ENCODE results near the gene CDK1.

The CDK1 gene

GRCh38 chr10:60733826-60734225, 44.5 kb upstream of the CDK1 start:
- ChIA-PET CTCF (interaction anchor here (0.6 to 0.9 kb wide), 3 partner anchors 11 to 1085 kb away, joined by 3 to 4 read pairs (median 3); no protein-coding TSS in a partner anchor), POLR2A (interaction anchor here (0.8 kb wide), 1 partner anchor 44 kb away, joined by 5 read pairs; the partner anchor contains the start of gene CDK1)
- DNase-seq (ENCODE audit: extremely low spot score), result no peak
- TF ChIP-seq BHLHE40 (IDR thresholded peaks at IDR 0.05; ENCODE audit: borderline replicate concordance) (no peak), LEF1 (IDR thresholded peaks at IDR 0.05; ENCODE audit: borderline replicate concordance) (no peak), SUZ12 (IDR thresholded peaks at IDR 0.05) (no peak), ZNF384 (IDR thresholded peaks at IDR 0.05) (no peak), PKNOX1 (IDR thresholded peaks at IDR 0.05) (no peak), TARDBP (IDR thresholded peaks at IDR 0.05) (no peak), SP1 (IDR thresholded peaks at IDR 0.05) (no peak), ARNT (IDR thresholded peaks at IDR 0.05) (no peak), CTBP1 (IDR thresholded peaks at IDR 0.05; ENCODE audit: borderline replicate concordance) (no peak)

GRCh38 chr10:60734226-60734625, 44.1 kb upstream of the CDK1 start:
- no peak for TF ChIP-seq ELF4 (IDR thresholded peaks at IDR 0.05)
- no peak for TF ChIP-seq FOXK2 (IDR thresholded peaks at IDR 0.05)
- no peak for TF ChIP-seq CTBP1 (IDR thresholded peaks at IDR 0.05; ENCODE audit: borderline replicate concordance)
- TF ChIP-seq SUZ12 (IDR thresholded peaks at IDR 0.05), result no peak
- no peak for TF ChIP-seq LEF1 (IDR thresholded peaks at IDR 0.05; ENCODE audit: borderline replicate concordance)
- no peak for TF ChIP-seq FOXM1 (IDR thresholded peaks at IDR 0.05; ENCODE audit: borderline replicate concordance)
- TF ChIP-seq NFRKB (IDR thresholded peaks at IDR 0.05), result no peak
- TF ChIP-seq SP1 (IDR thresholded peaks at IDR 0.05), result no peak
- no peak for TF ChIP-seq TARDBP (IDR thresholded peaks at IDR 0.05)
- TF ChIP-seq ZNF384 (IDR thresholded peaks at IDR 0.05), result no peak
- no peak for TF ChIP-seq PKNOX1 (IDR thresholded peaks at IDR 0.05)
- ChIA-PET POLR2A (interaction anchor here (0.8 kb wide), 1 partner anchor 44 kb away, joined by 5 read pairs; the partner anchor contains the start of gene CDK1), CTCF (no interaction called here)
- DNase-seq (ENCODE audit: extremely low spot score), result no peak

- CTCF ChIA-PET, result no interaction called here
- no peak for TF ChIP-seq CTBP1 (IDR thresholded peaks at IDR 0.05; ENCODE audit: borderline replicate concordance)
- no peak for TF ChIP-seq FOXA1 (IDR thresholded peaks at IDR 0.05)
- TF ChIP-seq NFRKB (IDR thresholded peaks at IDR 0.05), result no peak
- no peak for TF ChIP-seq ZNF384 (IDR thresholded peaks at IDR 0.05)
- TF ChIP-seq FOXK2 (IDR thresholded peaks at IDR 0.05), result no peak
- TF ChIP-seq ARNT (IDR thresholded peaks at IDR 0.05), result no peak
- no peak for TF ChIP-seq ELF4 (IDR thresholded peaks at IDR 0.05)
- TF ChIP-seq SP1 (IDR thresholded peaks at IDR 0.05), result no peak
- no peak for TF ChIP-seq BHLHE40 (IDR thresholded peaks at IDR 0.05; ENCODE audit: borderline replicate concordance)
- TF ChIP-seq SUZ12 (IDR thresholded peaks at IDR 0.05), result no peak
- TF ChIP-seq LEF1 (IDR thresholded peaks at IDR 0.05; ENCODE audit: borderline replicate concordance), result no peak
- no peak for TF ChIP-seq FOXM1 (IDR thresholded peaks at IDR 0.05; ENCODE audit: borderline replicate concordance)
- no peak for DNase-seq (ENCODE audit: extremely low spot score)
- POLR2A ChIA-PET, result no interaction called here
Observed at GRCh38 chr10:60735244-60735643, 43.0 kb upstream of the CDK1 start.

- no peak for DNase-seq (ENCODE audit: extremely low spot score)
- no peak for TF ChIP-seq ZNF384 (IDR thresholded peaks at IDR 0.05)
- TF ChIP-seq FOXK2 (IDR thresholded peaks at IDR 0.05), result no peak
- no peak for TF ChIP-seq LEF1 (IDR thresholded peaks at IDR 0.05; ENCODE audit: borderline replicate concordance)
- no peak for TF ChIP-seq NFRKB (IDR thresholded peaks at IDR 0.05)
- TF ChIP-seq PKNOX1 (IDR thresholded peaks at IDR 0.05), result no peak
- no peak for TF ChIP-seq CTBP1 (IDR thresholded peaks at IDR 0.05; ENCODE audit: borderline replicate concordance)
- no peak for TF ChIP-seq TARDBP (IDR thresholded peaks at IDR 0.05)
- TF ChIP-seq FOXM1 (IDR thresholded peaks at IDR 0.05; ENCODE audit: borderline replicate concordance), result no peak
- no peak for TF ChIP-seq L3MBTL2 (conservative IDR thresholded peaks at IDR 0.05)
- no peak for TF ChIP-seq ELF4 (IDR thresholded peaks at IDR 0.05)
- TF ChIP-seq FOXA1 (IDR thresholded peaks at IDR 0.05), result no peak
- TF ChIP-seq HDGF (IDR thresholded peaks at IDR 0.05; ENCODE audit: borderline replicate concordance), result no peak
- no peak for TF ChIP-seq ARNT (IDR thresholded peaks at IDR 0.05)
- no peak for TF ChIP-seq BHLHE40 (IDR thresholded peaks at IDR 0.05; ENCODE audit: borderline replicate concordance)
- TF ChIP-seq SP1 (IDR thresholded peaks at IDR 0.05), result no peak
- no peak for TF ChIP-seq SUZ12 (IDR thresholded peaks at IDR 0.05)
- ChIA-PET CTCF (no interaction called here), POLR2A (no interaction called here)
Observed at GRCh38 chr10:60737242-60737641, 41.0 kb upstream of the CDK1 start.

GRCh38 chr10:60739558-60739957, 38.7 kb upstream of the CDK1 start:
- ChIA-PET POLR2A (no interaction called here), CTCF (no interaction called here)
- no peak for DNase-seq (ENCODE audit: extremely low spot score)
- TF ChIP-seq PKNOX1 (IDR thresholded peaks at IDR 0.05) (no peak), HDGF (IDR thresholded peaks at IDR 0.05; ENCODE audit: borderline replicate concordance) (no peak), FOXM1 (IDR thresholded peaks at IDR 0.05; ENCODE audit: borderline replicate concordance) (no peak), LEF1 (IDR thresholded peaks at IDR 0.05; ENCODE audit: borderline replicate concordance) (no peak), BHLHE40 (IDR thresholded peaks at IDR 0.05; ENCODE audit: borderline replicate concordance) (no peak), FOXK2 (IDR thresholded peaks at IDR 0.05) (no peak), NFRKB (IDR thresholded peaks at IDR 0.05) (no peak), ZNF384 (IDR thresholded peaks at IDR 0.05) (no peak), SUZ12 (IDR thresholded peaks at IDR 0.05) (no peak), L3MBTL2 (conservative IDR thresholded peaks at IDR 0.05) (no peak), TARDBP (IDR thresholded peaks at IDR 0.05) (no peak)

- DNase-seq (ENCODE audit: extremely low spot score), result no peak
Observed at GRCh38 chr10:60742512-60742911, 35.8 kb upstream of the CDK1 start.

More at GRCh38 chr10:60742512-60742911, 35.8 kb upstream of the CDK1 start:
- POLR2A ChIA-PET, result no interaction called here
- TF ChIP-seq ARNT (IDR thresholded peaks at IDR 0.05) (no peak), TARDBP (IDR thresholded peaks at IDR 0.05) (no peak), LEF1 (IDR thresholded peaks at IDR 0.05; ENCODE audit: borderline replicate concordance) (no peak), CTBP1 (IDR thresholded peaks at IDR 0.05; ENCODE audit: borderline replicate concordance) (no peak), ELF4 (IDR thresholded peaks at IDR 0.05) (no peak), FOXA1 (IDR thresholded peaks at IDR 0.05) (no peak), BHLHE40 (IDR thresholded peaks at IDR 0.05; ENCODE audit: borderline replicate concordance) (no peak), SUZ12 (IDR thresholded peaks at IDR 0.05) (no peak)
- CTCF ChIA-PET, result no interaction called here
